Activated CD8-positive, alpha-beta memory T cell treated with anti-CD3 and anti-CD28 coated beads for 4 hours (primary cell): ENCODE measurements around the gene FAM53C.

Experiments used
- DNase-seq, 2 donors: peaks; one replicate each; pipeline ENCODE4 v3.0.0-alpha.2; 2020; ENCODE audit warnings: low read depth in 2 of 2

FAM53C gene

GRCh38 chr5:138391859-138392386 is 53.9 kb downstream of the FAM53C start:
- no peak for DNase-seq
